GM23338 (cell line): ENCODE data around the gene MCUB. TPM values are rescaled to one million over a fixed set of nuclear protein-coding genes. Genes with fewer than 3 reads are reported as not detected.

Source experiments
- ATAC-seq: fragments of 200-7000 bp; cut with Tn5 transposase; 3 replicates; pipeline ENCODE4 v1.9.1; 2020
- DNase-seq: peaks from one replicate; pipeline ENCODE4 v3.0.0-alpha.2; 2015; ENCODE audit warnings: low spot score
- H2AFZ ChIP-seq: fragments of 200-600 bp; sonication (generic); 2 replicates; pipeline ENCODE4 v1.8.0; 2016; ENCODE audit warnings: antibody characterized with exemption, mild to moderate bottlenecking, moderate library complexity
- H3F3A ChIP-seq: fragments of 200-600 bp; sonication (generic); replicated peaks from 2 replicates; pipeline ENCODE4 v1.8.0; 2017; ENCODE audit warnings: antibody characterized with exemption, mixed run types, low read depth
- H3K27ac ChIP-seq: fragments of 200-600 bp; sonication (generic); 2 replicates; pipeline ENCODE4 v1.6.1; 2016; ENCODE audit warnings: low read depth
- H3K27me3 ChIP-seq: fragments of 200-600 bp; sonication (generic); 2 replicates; pipeline ENCODE4 v1.8.0; 2016; ENCODE audit warnings: mild to moderate bottlenecking, mixed run types, moderate library complexity; ENCODE audit not compliant: insufficient read depth
- H3K36me3 ChIP-seq: fragments of 200-600 bp; sonication (generic); 2 replicates; pipeline ENCODE4 v1.8.0; 2016; ENCODE audit warnings: mild to moderate bottlenecking; ENCODE audit not compliant: insufficient read depth
- H3K4me1 ChIP-seq: fragments of 200-600 bp; sonication (generic); 2 replicates; pipeline ENCODE4 v1.8.0; 2016; ENCODE audit warnings: mild to moderate bottlenecking, moderate library complexity; ENCODE audit not compliant: insufficient read depth
- H3K4me2 ChIP-seq: fragments of 200-600 bp; sonication (generic); 2 replicates; pipeline ENCODE4 v1.7.1; 2017; ENCODE audit warnings: mixed run types
- H3K4me3 ChIP-seq: fragments of 200-600 bp; sonication (generic); 2 replicates; pipeline ENCODE4 v1.6.1; 2016; ENCODE audit warnings: mixed run types
- H3K79me2 ChIP-seq: fragments of 200-600 bp; sonication (generic); replicated peaks from 2 replicates; pipeline ENCODE4 v1.8.0; 2017; ENCODE audit warnings: mild to moderate bottlenecking; ENCODE audit not compliant: insufficient read depth
- H3K9me2 ChIP-seq: fragments of 200-600 bp; sonication (generic); 2 replicates; pipeline ENCODE4 v1.8.0; 2017; ENCODE audit not compliant: insufficient read depth
- H4K20me1 ChIP-seq: fragments of 200-600 bp; sonication (generic); replicated peaks from 2 replicates; pipeline ENCODE4 v1.8.0; 2017; ENCODE audit warnings: mild to moderate bottlenecking; ENCODE audit not compliant: insufficient read depth
- H3K27ac Mint-ChIP-seq: 2 replicates; pipeline ENCODE4 v1.8.0; 2020; ENCODE audit warnings: inconsistent platforms, mild to moderate bottlenecking, moderate library complexity, mixed read lengths
- H3K27me3 Mint-ChIP-seq: 3 replicates; pipeline ENCODE4 v1.8.0; 2022; ENCODE audit warnings: low read depth, mild to moderate bottlenecking, moderate library complexity, mixed read lengths, inconsistent platforms; ENCODE audit not compliant: insufficient read depth, poor library complexity
- H3K36me3 Mint-ChIP-seq: 3 replicates; pipeline ENCODE4 v1.8.0; 2021; ENCODE audit warnings: low read depth, mild to moderate bottlenecking, inconsistent platforms, moderate library complexity, mixed read lengths
- H3K4me1 Mint-ChIP-seq: 3 replicates; pipeline ENCODE4 v1.8.0; 2020; ENCODE audit warnings: mild to moderate bottlenecking, inconsistent platforms, mixed read lengths
- H3K4me3 Mint-ChIP-seq: 3 replicates; pipeline ENCODE4 v1.8.0; 2021; ENCODE audit warnings: moderate library complexity, mild to moderate bottlenecking, inconsistent platforms, mixed read lengths
- H3K9me3 Mint-ChIP-seq: 3 replicates; pipeline ENCODE4 v1.8.0; 2020; ENCODE audit warnings: moderate library complexity, mild to moderate bottlenecking, inconsistent platforms, mixed read lengths
- CREB1 ChIP-seq: fragments of 250-450 bp; sonication (Bioruptor Pico); IDR thresholded peaks from 2 replicates; pipeline ENCODE4 v1.5.0; 2020; ENCODE audit warnings: low read depth, mild to moderate bottlenecking, moderate library complexity
- ETS1 ChIP-seq: IDR thresholded peaks from 2 replicates; pipeline ENCODE4 v1.6.1; 2016; ENCODE audit warnings: antibody characterized with exemption
- EZH2 ChIP-seq: fragments of 200-600 bp; sonication (generic); IDR thresholded peaks from one replicate; pipeline ENCODE4 v1.8.0; 2017; ENCODE audit warnings: antibody characterized with exemption, mild to moderate bottlenecking, low read depth; ENCODE audit not compliant: unreplicated experiment
- EZH2phosphoT487 ChIP-seq: fragments of 200-600 bp; sonication (generic); IDR thresholded peaks from one replicate; pipeline ENCODE4 v1.8.1; 2018; ENCODE audit warnings: antibody characterized with exemption; ENCODE audit not compliant: unreplicated experiment
- JUNB ChIP-seq: IDR thresholded peaks from one replicate; pipeline ENCODE4 v1.6.1; 2016; ENCODE audit warnings: antibody characterized with exemption; ENCODE audit not compliant: unreplicated experiment
- NANOG ChIP-seq: IDR thresholded peaks from 2 replicates; pipeline ENCODE4 v1.6.1; 2016; ENCODE audit warnings: antibody characterized with exemption, borderline replicate concordance
- POLR2AphosphoS5 ChIP-seq: IDR thresholded peaks from 2 replicates; pipeline ENCODE4 v1.6.1; 2016; ENCODE audit warnings: antibody characterized with exemption, low read depth
- ZNF114 ChIP-seq: fragments of 250-450 bp; sonication (Bioruptor Pico); IDR thresholded peaks from 2 replicates; pipeline ENCODE4 v1.5.0; 2020; ENCODE audit warnings: mild to moderate bottlenecking, moderate library complexity
- ZNF331 ChIP-seq: fragments of 250-450 bp; sonication (Bioruptor Pico); IDR thresholded peaks from 2 replicates; pipeline ENCODE4 v1.5.0; 2020; ENCODE audit warnings: low read depth, mild to moderate bottlenecking, moderate library complexity
- polyA plus RNA-seq: library from polyadenylated mRNA; unstranded; fragments of >200 nt; fragmentation: Nextera tagmentation; extraction: Ambion mirVana; gene quantifications from 2 replicates; pipeline ENCODE4 v1.2.1, GENCODE V29; 2016
- total RNA-seq: library from RNA; depleted of rRNA; stranded (reverse); fragments of >200 nt; shearing (Covaris generic); gene quantifications from 2 replicates; pipeline ENCODE4 v1.2.3, GENCODE V29; 2014
- TF ChIP-seq, protein P1 (sequence below), 2 experiments: fragments of 200-600 bp in 1 of 2; sonication (generic) in 1 of 2; conservative IDR thresholded peaks; 2 replicates each; pipeline versions ENCODE4 v1.5.1 to v1.6.1; 2016 to 2017; ENCODE audit warnings: antibody characterized with exemption in 2 of 2, low read depth in 2 of 2, mild to moderate bottlenecking in 2 of 2, moderate library complexity in 1 of 2
- TF ChIP-seq, protein P2 (sequence below): IDR thresholded peaks from one replicate; pipeline ENCODE4 v1.6.1; 2018; ENCODE audit warnings: antibody characterized with exemption; ENCODE audit not compliant: unreplicated experiment

MCUB gene
- total and polyA plus RNA-seq, 2 experiments from 2014 or later: 21.7 to 97.9 TPM

DNA sequence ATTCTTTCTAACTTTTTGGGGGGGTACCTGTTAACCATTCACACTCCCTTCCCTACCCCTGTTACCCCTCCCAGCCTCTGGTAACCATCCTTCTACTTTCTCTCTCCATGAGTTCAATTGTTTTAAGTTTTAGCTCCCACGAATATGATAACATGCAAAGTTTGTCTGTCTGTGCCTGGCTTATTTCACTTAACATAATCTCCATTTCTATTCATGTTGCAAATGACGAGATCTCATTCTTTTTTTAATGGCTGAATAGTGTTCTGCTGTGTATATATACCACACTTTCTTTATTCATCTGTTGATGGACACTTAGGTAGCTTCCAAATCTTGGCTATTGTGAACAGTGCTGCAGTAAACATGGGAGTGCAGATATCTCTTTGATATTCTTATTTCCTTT lies 41.3 kb downstream of the MCUB start (continued):
- TF ChIP-seq, protein P1, sequence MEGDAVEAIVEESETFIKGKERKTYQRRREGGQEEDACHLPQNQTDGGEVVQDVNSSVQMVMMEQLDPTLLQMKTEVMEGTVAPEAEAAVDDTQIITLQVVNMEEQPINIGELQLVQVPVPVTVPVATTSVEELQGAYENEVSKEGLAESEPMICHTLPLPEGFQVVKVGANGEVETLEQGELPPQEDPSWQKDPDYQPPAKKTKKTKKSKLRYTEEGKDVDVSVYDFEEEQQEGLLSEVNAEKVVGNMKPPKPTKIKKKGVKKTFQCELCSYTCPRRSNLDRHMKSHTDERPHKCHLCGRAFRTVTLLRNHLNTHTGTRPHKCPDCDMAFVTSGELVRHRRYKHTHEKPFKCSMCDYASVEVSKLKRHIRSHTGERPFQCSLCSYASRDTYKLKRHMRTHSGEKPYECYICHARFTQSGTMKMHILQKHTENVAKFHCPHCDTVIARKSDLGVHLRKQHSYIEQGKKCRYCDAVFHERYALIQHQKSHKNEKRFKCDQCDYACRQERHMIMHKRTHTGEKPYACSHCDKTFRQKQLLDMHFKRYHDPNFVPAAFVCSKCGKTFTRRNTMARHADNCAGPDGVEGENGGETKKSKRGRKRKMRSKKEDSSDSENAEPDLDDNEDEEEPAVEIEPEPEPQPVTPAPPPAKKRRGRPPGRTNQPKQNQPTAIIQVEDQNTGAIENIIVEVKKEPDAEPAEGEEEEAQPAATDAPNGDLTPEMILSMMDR (conservative IDR thresholded peaks at IDR 0.05; ENCODE audit: low read depth in 2 of 2): no peak
- TF ChIP-seq POLR2AphosphoS5 (no peak), ZNF114 (CRISPR knock-in tag) (no peak), ETS1 (no peak), EZH2 (no peak), EZH2phosphoT487 (no peak), ZNF331 (no peak), NANOG (no peak)

- Histone ChIP-seq H4K20me1 (no peaks in the 10 kb centered on the region), H3K4me1 (no peaks in the 10 kb centered on the region), H3K27me3 (no peaks in the 10 kb centered on the region), H2AFZ (no peak overlapping the region), H3K9me2 (no peaks in the 10 kb centered on the region), H3K4me2 (no peak overlapping the region), H3K36me3 (no peaks in the 10 kb centered on the region; the same call in 1 of the 2 replicates), H3K4me3 (no peak overlapping the region), H3K27ac (no peak overlapping the region), H3F3A (no peaks in the 10 kb centered on the region), H3K79me2 (peaks cover 15% of the 10 kb centered on the region)
- Mint-ChIP-seq H3K36me3 (peaks cover 13% of the 10 kb centered on the region), H3K4me1 (no peaks in the 10 kb centered on the region), H3K4me3 (no peak overlapping the region), H3K9me3 (peaks cover 21% of the 10 kb centered on the region), H3K27ac (no peak overlapping the region), H3K27me3 (peaks cover 3% of the 10 kb centered on the region)
- DNase-seq: no peak
- no peak for ATAC-seq
- TF ChIP-seq POLR2AphosphoS5 (no peak), NANOG (no peak), EZH2phosphoT487 (no peak), CREB1 (CRISPR knock-in tag) (no peak), JUNB (no peak), ZNF114 (CRISPR knock-in tag) (no peak), ETS1 (no peak)
- TF ChIP-seq, protein P2, sequence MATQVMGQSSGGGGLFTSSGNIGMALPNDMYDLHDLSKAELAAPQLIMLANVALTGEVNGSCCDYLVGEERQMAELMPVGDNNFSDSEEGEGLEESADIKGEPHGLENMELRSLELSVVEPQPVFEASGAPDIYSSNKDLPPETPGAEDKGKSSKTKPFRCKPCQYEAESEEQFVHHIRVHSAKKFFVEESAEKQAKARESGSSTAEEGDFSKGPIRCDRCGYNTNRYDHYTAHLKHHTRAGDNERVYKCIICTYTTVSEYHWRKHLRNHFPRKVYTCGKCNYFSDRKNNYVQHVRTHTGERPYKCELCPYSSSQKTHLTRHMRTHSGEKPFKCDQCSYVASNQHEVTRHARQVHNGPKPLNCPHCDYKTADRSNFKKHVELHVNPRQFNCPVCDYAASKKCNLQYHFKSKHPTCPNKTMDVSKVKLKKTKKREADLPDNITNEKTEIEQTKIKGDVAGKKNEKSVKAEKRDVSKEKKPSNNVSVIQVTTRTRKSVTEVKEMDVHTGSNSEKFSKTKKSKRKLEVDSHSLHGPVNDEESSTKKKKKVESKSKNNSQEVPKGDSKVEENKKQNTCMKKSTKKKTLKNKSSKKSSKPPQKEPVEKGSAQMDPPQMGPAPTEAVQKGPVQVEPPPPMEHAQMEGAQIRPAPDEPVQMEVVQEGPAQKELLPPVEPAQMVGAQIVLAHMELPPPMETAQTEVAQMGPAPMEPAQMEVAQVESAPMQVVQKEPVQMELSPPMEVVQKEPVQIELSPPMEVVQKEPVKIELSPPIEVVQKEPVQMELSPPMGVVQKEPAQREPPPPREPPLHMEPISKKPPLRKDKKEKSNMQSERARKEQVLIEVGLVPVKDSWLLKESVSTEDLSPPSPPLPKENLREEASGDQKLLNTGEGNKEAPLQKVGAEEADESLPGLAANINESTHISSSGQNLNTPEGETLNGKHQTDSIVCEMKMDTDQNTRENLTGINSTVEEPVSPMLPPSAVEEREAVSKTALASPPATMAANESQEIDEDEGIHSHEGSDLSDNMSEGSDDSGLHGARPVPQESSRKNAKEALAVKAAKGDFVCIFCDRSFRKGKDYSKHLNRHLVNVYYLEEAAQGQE: no peak
Observed at GRCh38 chr4:109607976-109608375, 47.9 kb downstream of the MCUB start.
